Thyroid gland (tissue), 4 donors: ENCODE results near the gene PLB1.

Experiments used
- POLR2A ChIP-seq, 2 donors: fragments of 450-650 bp; IDR thresholded peaks; one replicate each; pipeline ENCODE4 v1.6.1; 2017; ENCODE audit warnings: antibody characterized with exemption in 2 of 2, mild to moderate bottlenecking in 2 of 2, moderate library complexity in 1 of 2
- TF ChIP-seq, protein P1 (sequence below), 6 experiments: fragments of 200-600 bp in 3 of 6; fragments of 450-650 bp in 3 of 6; sonication (generic) in 3 of 6; IDR thresholded peaks; one replicate each; pipeline ENCODE4 v1.5.1; 2016 to 2019; ENCODE audit warnings: antibody characterized with exemption in 6 of 6, mild to moderate bottlenecking in 2 of 6, inconsistent platforms in 1 of 6, moderate library complexity in 1 of 6

GRCh38 chr2:28576714-28577113 is 80.9 kb downstream of the PLB1 start:
- no peak for TF ChIP-seq POLR2A (IDR thresholded peaks at IDR 0.05)
- TF ChIP-seq, protein P1, sequence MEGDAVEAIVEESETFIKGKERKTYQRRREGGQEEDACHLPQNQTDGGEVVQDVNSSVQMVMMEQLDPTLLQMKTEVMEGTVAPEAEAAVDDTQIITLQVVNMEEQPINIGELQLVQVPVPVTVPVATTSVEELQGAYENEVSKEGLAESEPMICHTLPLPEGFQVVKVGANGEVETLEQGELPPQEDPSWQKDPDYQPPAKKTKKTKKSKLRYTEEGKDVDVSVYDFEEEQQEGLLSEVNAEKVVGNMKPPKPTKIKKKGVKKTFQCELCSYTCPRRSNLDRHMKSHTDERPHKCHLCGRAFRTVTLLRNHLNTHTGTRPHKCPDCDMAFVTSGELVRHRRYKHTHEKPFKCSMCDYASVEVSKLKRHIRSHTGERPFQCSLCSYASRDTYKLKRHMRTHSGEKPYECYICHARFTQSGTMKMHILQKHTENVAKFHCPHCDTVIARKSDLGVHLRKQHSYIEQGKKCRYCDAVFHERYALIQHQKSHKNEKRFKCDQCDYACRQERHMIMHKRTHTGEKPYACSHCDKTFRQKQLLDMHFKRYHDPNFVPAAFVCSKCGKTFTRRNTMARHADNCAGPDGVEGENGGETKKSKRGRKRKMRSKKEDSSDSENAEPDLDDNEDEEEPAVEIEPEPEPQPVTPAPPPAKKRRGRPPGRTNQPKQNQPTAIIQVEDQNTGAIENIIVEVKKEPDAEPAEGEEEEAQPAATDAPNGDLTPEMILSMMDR (IDR thresholded peaks at IDR 0.05): no peak
